Activated CD8-positive, alpha-beta T cell treated with anti-CD3 and anti-CD28 coated beads for 36 hours (primary cell): Measurements from ENCODE around the gene ANKRD44. TPM values are rescaled to one million over a fixed set of nuclear protein-coding genes. Genes with fewer than 3 reads are reported as not detected.
A peak's percentile ranks its signal among the peaks of the same experiment; 100 is the strongest.
"Not testable (repeated sequence)": the region's sequence is repeated elsewhere in the genome, so short reads cannot be mapped to it uniquely, and the experiment has no call there.

ENCODE experiments used
- ATAC-seq: fragments of 200-7000 bp; cut with Tn5 transposase; one replicate; pipeline ENCODE4 v1.10.0; 2021; ENCODE audit warnings: mild to moderate bottlenecking, moderate library complexity
- CTCF ChIA-PET: fragments of 350-600 bp; sonication (Branson Sonifier 250); formaldehyde crosslinking; loops from one replicate; lab custom pipeline; 2021; ENCODE audit warnings: antibody characterized with exemption; lab: Charles Lee
- POLR2A ChIA-PET: fragments of 350-600 bp; sonication (Branson Sonifier 250); formaldehyde crosslinking; loops from one replicate; lab custom pipeline; 2021; ENCODE audit warnings: antibody characterized with exemption; lab: Charles Lee
- DNase-seq: peaks from one replicate; pipeline ENCODE4 v3.0.0-alpha.2; 2020
- H3K27ac Mint-ChIP-seq: one replicate; pipeline ENCODE4 v1.8.0; 2021; ENCODE audit warnings: mild to moderate bottlenecking, mixed read lengths
- H3K27me3 Mint-ChIP-seq: one replicate; pipeline ENCODE4 v1.8.0; 2021; ENCODE audit warnings: mixed read lengths
- H3K36me3 Mint-ChIP-seq: one replicate; pipeline ENCODE4 v1.8.0; 2021; ENCODE audit warnings: low read depth, mixed read lengths
- H3K4me1 Mint-ChIP-seq: one replicate; pipeline ENCODE4 v1.8.0; 2021; ENCODE audit warnings: low read depth, mixed read lengths
- H3K4me3 Mint-ChIP-seq: one replicate; pipeline ENCODE4 v1.8.0; 2021; ENCODE audit warnings: mild to moderate bottlenecking, moderate library complexity, mixed read lengths
- H3K9me3 Mint-ChIP-seq: one replicate; pipeline ENCODE4 v1.8.0; 2021; ENCODE audit warnings: mixed read lengths
- CTCF ChIP-seq: fragments of 200-600 bp; IDR thresholded peaks from one replicate; pipeline ENCODE4 v1.8.0; 2022; ENCODE audit warnings: antibody characterized with exemption, mild to moderate bottlenecking
- intact Hi-C: fragments of 100-400 bp; cut with micrococcal nuclease; formaldehyde crosslinking; loops from one replicate; pipeline ENCODE4 v1.10.0; 2022
- total RNA-seq, 2 experiments: library from RNA; stranded (reverse); gene quantifications; one replicate each; pipeline ENCODE4 v1.2.3, GENCODE V29; 2021

ANKRD44 gene
- total RNA-seq, 2 experiments from 2014 or later: 131 to 132 TPM

GRCh38 chr2:197242719-197243118 is 67.9 kb downstream of the ANKRD44 start:
- H3K36me3 Mint-ChIP-seq: peaks cover 40% of the 10 kb centered on the region
- DNase-seq (no peak), ATAC-seq (no peak)
- TF ChIP-seq CTCF: no peak
- H3K27me3 Mint-ChIP-seq: no peaks in the 10 kb centered on the region
- intact Hi-C loops: no loop called here
- H3K4me1 Mint-ChIP-seq: peaks cover 80% of the 10 kb centered on the region
- CTCF ChIA-PET: interaction anchor here (0.7 to 3.8 kb wide), 6 partner anchors 9 to 130 kb away, joined by 3 to 14 read pairs (median 3); no protein-coding TSS in a partner anchor
- H3K4me3 Mint-ChIP-seq: no peak overlapping the region
- POLR2A ChIA-PET: interaction anchor here (0.9 to 2.7 kb wide), 5 partner anchors 13 to 66 kb away, joined by 3 to 12 read pairs (median 3); no protein-coding TSS in a partner anchor
- peak overlapping the region; percentile 68 for H3K27ac Mint-ChIP-seq
- H3K9me3 Mint-ChIP-seq: peaks cover 5% of the 10 kb centered on the region

- CTCF ChIA-PET: interaction anchor here (1.6 to 1.8 kb wide), 3 partner anchors 9 to 51 kb away, joined by 4 to 11 read pairs (median 5); no protein-coding TSS in a partner anchor
- H3K4me1 Mint-ChIP-seq: peaks cover 79% of the 10 kb centered on the region
- H3K9me3 Mint-ChIP-seq: peaks cover 5% of the 10 kb centered on the region
- H3K27me3 Mint-ChIP-seq: no peaks in the 10 kb centered on the region
- intact Hi-C loops: no loop called here
- DNase-seq: no peak
- peaks cover 29% of the 10 kb centered on the region for H3K36me3 Mint-ChIP-seq
- POLR2A ChIA-PET: interaction anchor here (1.0 to 1.7 kb wide), 4 partner anchors 12 to 75 kb away, joined by 3 to 8 read pairs (median 4); no protein-coding TSS in a partner anchor
- H3K4me3 Mint-ChIP-seq: no peak overlapping the region
- peak overlapping the region; percentile 38 for H3K27ac Mint-ChIP-seq
- no peak for ATAC-seq
- no peak for TF ChIP-seq CTCF
These were observed 69.0 kb downstream of the ANKRD44 start for GRCh38 chr2:197241596-197241995.

GRCh38 chr2:197241153-197241552 is 69.4 kb downstream of the ANKRD44 start:
- Mint-ChIP-seq H3K27ac (peak overlapping the region; percentile 93), H3K27me3 (no peaks in the 10 kb centered on the region), H3K4me1 (peaks cover 79% of the 10 kb centered on the region), H3K36me3 (peaks cover 26% of the 10 kb centered on the region), H3K4me3 (peak overlapping the region; percentile 75), H3K9me3 (peaks cover 3% of the 10 kb centered on the region)
- TF ChIP-seq CTCF: no peak
- CTCF ChIA-PET: interaction anchor here (0.7 to 1.6 kb wide), 8 partner anchors 10 to 128 kb away, joined by 3 to 11 read pairs (median 5); no protein-coding TSS in a partner anchor
- no peak for ATAC-seq
- POLR2A ChIA-PET: interaction anchor here (1.0 to 1.7 kb wide), 5 partner anchors 9 to 76 kb away, joined by 3 to 8 read pairs (median 4); no protein-coding TSS in a partner anchor
- DNase-seq: no peak
- intact Hi-C loops: no loop called here

GRCh38 chr2:197240421-197241041 is 70.0 kb downstream of the ANKRD44 start:
- peak; percentile 17 for ATAC-seq

GRCh38 chr2:197240018-197240417 is 70.6 kb downstream of the ANKRD44 start:
- H3K9me3 Mint-ChIP-seq, H3K27me3 Mint-ChIP-seq, intact Hi-C loops: not testable (repeated sequence)
- peak overlapping the region; percentile 75 for H3K4me3 Mint-ChIP-seq
- H3K27ac Mint-ChIP-seq: peak overlapping the region; percentile 93
- peaks cover 25% of the 10 kb centered on the region for H3K36me3 Mint-ChIP-seq
- H3K4me1 Mint-ChIP-seq: peaks cover 84% of the 10 kb centered on the region
- ChIA-PET CTCF (interaction anchor here (0.7 to 1.6 kb wide), 14 partner anchors 9 to 127 kb away, joined by 3 to 11 read pairs (median 4); no protein-coding TSS in a partner anchor), POLR2A (interaction anchor here (0.8 to 1.7 kb wide), 9 partner anchors 10 to 72 kb away, joined by 3 to 8 read pairs (median 4); no protein-coding TSS in a partner anchor)
- ATAC-seq (peak; percentile 11), DNase-seq (peak; percentile 53)

More at GRCh38 chr2:197240421-197241041, 70.0 kb downstream of the ANKRD44 start:
- no peak for TF ChIP-seq CTCF
- Mint-ChIP-seq H3K9me3 (peaks cover 3% of the 10 kb centered on the region), H3K27me3 (no peaks in the 10 kb centered on the region), H3K4me1 (peaks cover 81% of the 10 kb centered on the region), H3K36me3 (peaks cover 24% of the 10 kb centered on the region), H3K27ac (peak overlapping the region; percentile 93), H3K4me3 (peak overlapping the region; percentile 75)
- DNase-seq: no peak
- intact Hi-C loops: no loop called here
- CTCF ChIA-PET: interaction anchor here (0.7 to 1.6 kb wide), 15 partner anchors 9 to 127 kb away, joined by 3 to 11 read pairs (median 4); no protein-coding TSS in a partner anchor
- POLR2A ChIA-PET: interaction anchor here (0.8 to 1.7 kb wide), 10 partner anchors 10 to 76 kb away, joined by 3 to 8 read pairs (median 4); no protein-coding TSS in a partner anchor
